NT2/D1 (cell line): ENCODE measurements around the gene KRT80.

ENCODE experiments used
- SUZ12 ChIP-seq: IDR thresholded peaks from 2 replicates; pipeline ENCODE4 v1.6.1; 2011; ENCODE audit not compliant: insufficient read length, insufficient read depth; ENCODE audit errors: extremely low read depth
- YY1 ChIP-seq: IDR thresholded peaks from 2 replicates; pipeline ENCODE4 v1.6.1; 2011; ENCODE audit not compliant: insufficient read length, insufficient read depth

- TF ChIP-seq YY1 = no peak
- TF ChIP-seq SUZ12 = no peak
These were observed 30.2 kb upstream of the KRT80 start for GRCh38 chr12:52221912-52222457.
